Muscle of arm (tissue), 12 donors: Measurements from ENCODE around the gene CISD1. TPM values are rescaled to one million over a fixed set of nuclear protein-coding genes. Genes with fewer than 3 reads are reported as not detected.

Experiments used
- DNase-seq: peaks from one replicate; pipeline ENCODE4 v3.0.0-alpha.2; 2013
- polyA plus RNA-seq, 12 donors: library from polyadenylated mRNA; unstranded; fragments of 120-200 nt; gene quantifications; one replicate each; pipeline ENCODE4 v1.2.1, GENCODE V29; 2013; ENCODE audit not compliant: insufficient read length in 12 of 12

Gene CISD1
- polyA plus RNA-seq, 12 donors: 18.8 to 36.7 (median 24.6) TPM; not detected in 1

DNA sequence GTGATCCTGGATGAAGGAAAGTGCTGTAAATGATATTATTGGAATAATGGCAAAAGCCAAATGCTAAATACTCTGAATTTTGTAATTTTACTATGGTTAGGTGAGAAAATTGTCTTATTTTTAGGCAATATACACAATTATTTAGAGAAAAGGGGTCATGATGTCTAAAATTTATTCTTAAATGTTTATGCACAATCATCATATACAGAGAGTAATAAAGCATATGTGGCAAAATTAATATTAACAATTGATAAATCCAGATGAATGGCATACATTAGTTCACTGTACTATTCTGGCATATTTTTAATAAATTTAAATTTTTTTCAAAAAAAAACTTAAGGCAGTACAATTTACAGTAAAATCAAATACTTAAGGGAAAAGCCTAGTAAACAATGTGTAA, 8.6 kb upstream of the CISD1 start:
- no peak for DNase-seq

DNA sequence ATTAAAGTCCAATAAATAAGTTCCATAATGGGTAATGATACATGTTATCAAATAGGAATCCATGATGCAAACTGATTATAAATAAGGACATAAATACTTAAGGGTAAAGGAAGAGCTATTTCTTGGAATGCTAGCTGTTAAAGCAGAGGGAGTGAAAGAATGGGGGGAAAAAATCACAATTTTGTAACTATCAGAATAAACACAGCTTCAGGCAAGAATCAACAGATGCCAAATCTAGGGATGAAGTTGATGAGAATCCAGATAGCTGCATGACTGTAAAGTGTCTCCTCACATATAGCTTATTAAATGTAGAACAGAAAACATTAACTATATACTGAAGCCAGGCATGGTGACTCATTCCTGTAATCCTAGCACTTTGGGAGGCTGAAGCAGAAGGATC, 6.2 kb upstream of the CISD1 start:
- no peak for DNase-seq

GRCh38 chr10:58264780-58265179, 4.2 kb upstream of the CISD1 start:
- DNase-seq: no peak

GRCh38 chr10:58265249-58265648, 3.7 kb upstream of the CISD1 start:
- no peak for DNase-seq

GRCh38 chr10:58266003-58266825, 2.7 kb upstream of the CISD1 start:
- DNase-seq: peak; percentile 24

- peak; percentile 63 for DNase-seq
Measured at GRCh38 chr10:58266826-58267712, 1.9 kb upstream of the CISD1 start.

DNA sequence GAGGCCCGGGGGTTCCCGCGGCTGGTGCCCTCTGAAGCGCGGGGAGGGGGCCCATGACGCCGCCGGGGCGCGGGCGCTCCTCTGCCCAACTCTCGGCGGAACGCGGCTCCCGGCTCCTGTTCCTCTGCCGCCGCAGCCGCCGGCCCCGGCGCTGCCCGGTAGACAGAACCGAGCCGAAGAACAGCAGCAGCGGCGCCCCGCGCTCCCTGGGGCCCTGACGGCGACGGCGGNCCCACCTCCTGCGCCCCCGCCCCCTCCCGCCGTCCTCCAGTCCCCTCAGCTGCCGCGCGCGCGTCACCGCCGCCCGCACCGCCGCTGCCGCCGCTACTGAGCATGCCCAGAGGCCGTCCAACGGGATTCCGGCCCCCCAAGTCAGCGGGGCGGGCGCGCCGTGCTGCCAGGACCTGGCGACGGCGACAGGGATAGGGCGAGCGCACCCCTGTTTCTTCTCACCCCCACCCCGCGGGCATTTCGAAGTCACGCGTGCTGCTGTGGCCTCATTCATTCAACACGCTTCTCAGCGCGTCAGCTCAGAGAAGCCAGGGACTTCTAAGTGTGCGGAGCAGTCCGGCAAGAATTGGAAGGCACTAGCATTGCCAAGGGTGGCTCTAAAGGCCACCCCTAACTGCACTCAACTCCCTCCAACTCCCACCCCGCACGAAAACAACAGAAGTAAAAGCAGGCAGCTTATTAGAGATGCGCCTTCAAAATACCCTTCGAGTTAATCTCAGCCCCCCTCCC, 1.1 kb upstream of the CISD1 start, which contains the start of gene IPMK:
IPMK (minus strand) TSS at position 182 of the 741 bp plus-strand sequence. CDS start 283 bp downstream, outside the sequence.
- peak; percentile 86 for DNase-seq

- no peak for DNase-seq
Measured at GRCh38 chr10:58268454-58268945, 462 bp upstream of the CISD1 start.

GRCh38 chr10:58269782-58270290, 874 bp downstream of the CISD1 start:
- DNase-seq: no peak

- DNase-seq: no peak
Measured at GRCh38 chr10:58275261-58275660, 6.3 kb downstream of the CISD1 start.

GRCh38 chr10:58275908-58276307, 6.9 kb downstream of the CISD1 start:
- no peak for DNase-seq

DNA sequence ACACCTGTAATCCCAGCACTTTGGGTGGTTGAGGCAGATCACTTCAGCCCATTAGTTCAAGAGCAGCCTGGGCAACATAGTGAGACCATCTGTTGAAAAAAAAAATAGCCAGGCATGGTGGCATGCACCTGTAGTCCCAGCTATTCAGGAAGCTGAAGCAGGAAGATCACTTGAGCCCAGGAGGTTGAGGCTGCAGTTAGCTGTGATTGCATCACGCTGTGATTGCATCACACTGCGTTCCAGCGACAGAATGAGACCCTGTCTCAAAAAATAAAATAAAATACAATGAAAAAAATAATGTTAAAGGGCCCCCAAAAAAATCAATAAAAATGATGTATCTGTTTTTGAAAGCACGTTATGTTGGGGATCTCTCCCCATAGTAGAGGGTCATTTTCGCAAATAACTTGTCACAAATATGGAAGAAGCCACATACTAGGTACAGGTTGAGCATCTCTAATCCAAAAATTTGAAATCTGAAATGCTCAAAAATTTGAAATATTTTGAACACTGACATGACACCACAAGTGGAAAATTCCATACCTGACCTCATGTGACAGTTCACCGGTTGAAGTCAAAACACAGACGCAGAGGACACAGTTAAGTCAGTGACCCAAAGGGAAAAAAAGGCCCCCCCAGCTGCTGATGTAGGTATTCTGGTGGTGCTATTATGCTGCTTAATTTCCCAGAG, 9.5 kb downstream of the CISD1 start:
- DNase-seq: no peak

GRCh38 chr10:58278962-58279307, 10.0 kb downstream of the CISD1 start:
- no peak for DNase-seq

DNA sequence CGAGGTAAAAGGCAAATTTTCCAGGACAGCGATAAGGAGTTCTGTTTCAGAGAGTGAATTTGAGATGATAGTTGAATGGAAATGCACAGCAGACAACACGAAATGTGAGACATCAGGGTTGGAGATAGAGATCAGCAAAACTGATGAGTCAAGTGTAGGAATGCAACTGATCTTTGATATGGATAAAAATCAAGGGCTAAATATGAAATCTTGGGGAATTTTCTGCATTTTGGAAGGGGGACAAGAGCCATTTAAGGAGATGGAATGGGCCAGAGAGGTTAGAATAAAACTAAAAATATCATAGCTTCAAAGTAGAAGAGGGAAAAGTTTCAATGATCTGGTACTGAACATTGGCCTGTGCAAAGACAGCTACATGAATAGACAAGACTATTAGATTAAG, 11.5 kb downstream of the CISD1 start:
- DNase-seq: no peak

GRCh38 chr10:58281092-58281752, 12.3 kb downstream of the CISD1 start:
- DNase-seq: no peak

- DNase-seq: no peak
Measured at GRCh38 chr10:58282615-58283014, 13.7 kb downstream of the CISD1 start.

- peak; percentile 42 for DNase-seq
Measured at GRCh38 chr10:58291538-58292174, 22.7 kb downstream of the CISD1 start.

- DNase-seq: no peak
Measured at GRCh38 chr10:58293989-58294388, 25.0 kb downstream of the CISD1 start.

DNA sequence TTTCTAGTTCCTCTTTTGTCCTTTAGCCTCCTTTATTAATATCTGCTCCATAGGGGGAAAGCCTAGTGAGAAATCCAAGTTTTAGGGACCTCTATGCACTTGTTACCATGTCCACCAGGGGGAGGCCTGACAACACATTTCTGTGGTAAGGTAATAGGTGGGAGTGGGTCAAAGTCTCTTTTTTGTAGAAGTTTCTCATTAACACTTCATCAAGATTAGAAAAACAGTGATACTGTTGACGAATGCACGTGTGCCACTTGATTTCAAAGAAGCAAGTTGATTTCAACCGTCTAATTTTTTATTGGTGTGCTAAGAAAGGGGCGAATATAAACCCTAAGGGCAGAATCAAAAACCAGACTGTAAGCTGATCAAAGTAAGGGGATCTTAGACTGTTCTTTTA, 30.6 kb downstream of the CISD1 start:
- peak; percentile 21 for DNase-seq

DNA sequence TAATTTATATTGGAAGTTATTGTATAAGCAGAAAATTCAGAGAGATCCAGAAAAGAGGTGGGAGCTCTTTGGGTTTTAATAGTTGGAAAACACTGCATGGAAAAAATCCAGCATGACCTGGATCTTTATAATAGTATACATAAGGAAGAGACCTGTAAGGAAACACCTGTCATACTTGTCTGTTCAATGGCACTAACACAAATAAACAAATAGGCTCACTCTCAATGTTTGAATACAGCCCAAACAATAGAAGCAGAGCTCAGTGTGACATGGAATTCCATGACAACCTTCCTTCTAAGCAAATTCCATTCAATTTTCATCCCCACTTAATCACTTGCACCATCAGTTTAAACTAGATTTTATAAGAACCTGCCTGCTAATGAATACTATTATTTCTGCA, 31.7 kb downstream of the CISD1 start:
- DNase-seq: no peak
